ENCODE data around the gene CLHC1.

DNA sequence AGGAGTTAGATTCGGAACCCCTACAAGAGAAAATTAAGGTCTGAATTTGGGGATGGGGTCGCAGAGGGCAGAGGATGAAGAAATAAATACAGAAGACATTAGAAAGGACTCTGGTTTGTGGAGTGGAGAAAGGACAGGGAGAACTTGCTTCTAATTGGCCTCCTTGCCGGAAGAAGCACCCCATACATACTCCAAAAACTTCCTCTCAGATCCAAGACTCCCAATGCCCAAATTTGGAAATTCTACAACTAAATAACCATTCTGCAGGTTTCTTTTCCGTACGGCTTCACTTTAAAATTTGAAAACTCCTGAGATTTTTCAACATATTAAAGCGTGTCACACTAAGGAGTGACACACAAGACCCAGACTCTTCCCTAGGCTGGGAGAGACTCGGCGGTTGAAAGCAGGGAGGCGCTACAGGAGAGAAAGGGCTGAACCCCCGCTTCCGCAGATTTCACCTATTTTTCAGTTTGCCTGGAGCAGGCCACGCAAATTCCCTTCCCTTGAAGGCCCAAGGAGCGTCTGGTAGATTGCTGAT, 478 bp downstream of the CLHC1 start:
- TF ChIP-seq, protein P1, sequence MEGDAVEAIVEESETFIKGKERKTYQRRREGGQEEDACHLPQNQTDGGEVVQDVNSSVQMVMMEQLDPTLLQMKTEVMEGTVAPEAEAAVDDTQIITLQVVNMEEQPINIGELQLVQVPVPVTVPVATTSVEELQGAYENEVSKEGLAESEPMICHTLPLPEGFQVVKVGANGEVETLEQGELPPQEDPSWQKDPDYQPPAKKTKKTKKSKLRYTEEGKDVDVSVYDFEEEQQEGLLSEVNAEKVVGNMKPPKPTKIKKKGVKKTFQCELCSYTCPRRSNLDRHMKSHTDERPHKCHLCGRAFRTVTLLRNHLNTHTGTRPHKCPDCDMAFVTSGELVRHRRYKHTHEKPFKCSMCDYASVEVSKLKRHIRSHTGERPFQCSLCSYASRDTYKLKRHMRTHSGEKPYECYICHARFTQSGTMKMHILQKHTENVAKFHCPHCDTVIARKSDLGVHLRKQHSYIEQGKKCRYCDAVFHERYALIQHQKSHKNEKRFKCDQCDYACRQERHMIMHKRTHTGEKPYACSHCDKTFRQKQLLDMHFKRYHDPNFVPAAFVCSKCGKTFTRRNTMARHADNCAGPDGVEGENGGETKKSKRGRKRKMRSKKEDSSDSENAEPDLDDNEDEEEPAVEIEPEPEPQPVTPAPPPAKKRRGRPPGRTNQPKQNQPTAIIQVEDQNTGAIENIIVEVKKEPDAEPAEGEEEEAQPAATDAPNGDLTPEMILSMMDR (IDR thresholded peaks at IDR 0.05; ENCODE audit: low read length), result no peak
- no peak for TF ChIP-seq EZH2 (IDR thresholded peaks at IDR 0.05; ENCODE audit: borderline replicate concordance, low read length)

Measured in OCI-LY1 (cell line).